Naive thymus-derived CD8-positive, alpha-beta T cell (primary cell): ENCODE data around the gene NT5C. TPM values are rescaled to one million over a fixed set of nuclear protein-coding genes. Genes with fewer than 3 reads are reported as not detected.
A peak's percentile ranks its signal among the peaks of the same experiment; 100 is the strongest.

Experiments
- ATAC-seq, 2 donors: fragments of 150-1000 bp; cut with Tn5 transposase in 1 of 2; sonication (Bioruptor Pico), chemical (Tn5 transposase) in 1 of 2; 1 replicate in 1 of 2; 2 replicates in 1 of 2; pipeline ENCODE4 v1.10.0; 2021; ENCODE audit warnings: mild to moderate bottlenecking in 2 of 2, moderate library complexity in 2 of 2
- POLR2A ChIA-PET: fragments of 350-600 bp; sonication (Branson Sonifier 250); formaldehyde crosslinking; loops from one replicate; lab custom pipeline; 2021; ENCODE audit warnings: antibody characterized with exemption; lab: Charles Lee
- DNase-seq, 10 donors: peaks; one replicate each; pipeline versions ENCODE4 v3.0.0 to v3.0.0-alpha.2; 2020 to 2022
- H3K27ac Mint-ChIP-seq, 10 donors: one replicate each; pipeline ENCODE4 v1.8.0; 2020 to 2022; ENCODE audit warnings: mild to moderate bottlenecking in 10 of 10, mixed read lengths in 10 of 10, moderate library complexity in 4 of 10, inconsistent platforms in 1 of 10
- H3K27me3 Mint-ChIP-seq, 5 donors: one replicate each; pipeline ENCODE4 v1.8.0; 2021 to 2022; ENCODE audit warnings: mixed read lengths in 5 of 5
- H3K36me3 Mint-ChIP-seq, 3 donors: one replicate each; pipeline ENCODE4 v1.8.0; 2020 to 2022; ENCODE audit warnings: mixed read lengths in 3 of 3, mild to moderate bottlenecking in 2 of 3, inconsistent platforms in 1 of 3
- H3K4me1 Mint-ChIP-seq, 4 donors: one replicate each; pipeline ENCODE4 v1.8.0; 2021 to 2022; ENCODE audit warnings: mixed read lengths in 4 of 4
- H3K4me3 Mint-ChIP-seq, 10 donors: one replicate each; pipeline ENCODE4 v1.8.0; 2020 to 2022; ENCODE audit warnings: mild to moderate bottlenecking in 10 of 10, mixed read lengths in 10 of 10, moderate library complexity in 6 of 10, inconsistent platforms in 1 of 10
- H3K9me3 Mint-ChIP-seq, 9 donors: one replicate each; pipeline ENCODE4 v1.8.0; 2020 to 2022; ENCODE audit warnings: mixed read lengths in 9 of 9, mild to moderate bottlenecking in 3 of 9, inconsistent platforms in 1 of 9, moderate library complexity in 1 of 9
- polyA plus RNA-seq, 3 donors: library from polyadenylated mRNA; unstranded; fragments of 300-500 nt; fragmentation: Illumina TruSeq; gene quantifications; one replicate each; pipeline ENCODE4 v1.2.3, GENCODE V29; 2021
- total RNA-seq, 8 experiments: library from RNA in 2 of 8; stranded (reverse) in 2 of 8; gene quantifications; one replicate each; pipeline ENCODE4 v1.2.3 and lab custom pipeline; 2021 to 2026

Gene NT5C
- total and polyA plus RNA-seq, 5 experiments from 2014 or later = 46.0 to 66.6 (median 52.8) TPM

- POLR2A ChIA-PET = interaction anchor here (0.5 to 5.8 kb wide), 25 partner anchors 10 to 671 kb away, joined by 3 to 49 read pairs (median 7); partner anchors contain the start of genes ATP5PD, GGA3, JPT1 and KCTD2
- Mint-ChIP-seq H3K9me3 (no peaks in the 10 kb centered on the region), H3K36me3 (peaks cover 0 to 13% (median 1%) of the 10 kb centered on the region in 3 donors), H3K4me3 (peak overlapping the region; percentile 84 to 96 (median 90)), H3K27me3 (no peaks in the 10 kb centered on the region), H3K4me1 (peaks cover 19 to 63% (median 40%) of the 10 kb centered on the region in 4 donors), H3K27ac (peak overlapping the region; percentile 89 to 98 (median 94))
- peak; percentile 68 to 72 for ATAC-seq
- peak; percentile 79 to 95 (median 90) for DNase-seq
Measured at GRCh38 chr17:75113798-75114551, 17.6 kb downstream of the NT5C start.

DNA sequence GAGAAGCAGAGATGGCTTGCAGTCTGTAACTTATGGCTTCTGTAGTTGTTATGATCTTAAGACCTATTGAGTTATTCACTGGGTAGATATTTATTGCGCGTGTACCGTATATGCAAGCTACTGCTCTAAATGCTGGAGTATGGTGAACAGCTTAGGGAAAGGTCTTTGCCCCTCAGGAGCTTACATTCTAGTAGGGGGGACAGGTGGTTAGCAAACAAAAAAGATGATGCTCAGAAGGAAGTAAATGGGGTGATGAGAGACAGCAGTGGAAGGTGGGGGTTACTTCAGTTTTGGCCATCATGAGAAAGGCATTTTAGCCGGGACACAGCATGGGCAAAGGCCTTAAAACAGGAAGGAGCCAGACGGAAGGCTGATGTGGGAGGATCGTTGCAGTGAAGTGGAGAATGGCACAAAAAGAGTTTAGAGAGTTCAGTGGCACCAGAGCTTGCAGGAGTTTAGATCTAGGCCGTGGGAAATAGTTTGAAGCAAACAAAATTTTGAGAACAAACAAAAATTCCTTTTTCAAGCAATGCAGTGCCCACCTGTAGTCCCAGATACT, 19.7 kb downstream of the NT5C start:
- no peak for ATAC-seq
- POLR2A ChIA-PET = interaction anchor here (0.6 to 5.8 kb wide), 7 partner anchors 11 to 140 kb away, joined by 3 to 49 read pairs (median 8); partner anchors contain the start of genes MRPL58 and NT5C

GRCh38 chr17:75110234-75110937, 21.2 kb downstream of the NT5C start:
- POLR2A ChIA-PET = interaction anchor here (0.6 to 3.5 kb wide), 19 partner anchors 18 to 295 kb away, joined by 3 to 26 read pairs (median 6); partner anchors contain the start of genes GRB2, MRPL58, NT5C and NUP85
- H3K4me1 Mint-ChIP-seq = peaks cover 20 to 45% (median 41%) of the 10 kb centered on the region in 4 donors
- peak overlapping the region; percentile 82 to 93 (median 88) for H3K4me3 Mint-ChIP-seq
- H3K36me3 Mint-ChIP-seq = peaks cover 0 to 8% (median 0%) of the 10 kb centered on the region in 3 donors
- DNase-seq (peak in 4 of 10 donors; percentile 5 to 31 (median 24)), ATAC-seq (no peak)
- no peaks in the 10 kb centered on the region for H3K9me3 Mint-ChIP-seq
- peak overlapping the region; percentile 55 to 96 (median 90) for H3K27ac Mint-ChIP-seq
- H3K27me3 Mint-ChIP-seq = no peaks in the 10 kb centered on the region

More for the DNA sequence above, 19.7 kb downstream of the NT5C start:
- no peaks in the 10 kb centered on the region for H3K27me3 Mint-ChIP-seq
- no peak for DNase-seq
- peak overlapping the region in 9 of 10 donors; percentile 61 to 87 (median 71) for H3K4me3 Mint-ChIP-seq
- peak overlapping the region; percentile 48 to 88 (median 78) for H3K27ac Mint-ChIP-seq
- H3K36me3 Mint-ChIP-seq = peaks cover 0 to 8% (median 0%) of the 10 kb centered on the region in 3 donors
- peaks cover 20 to 53% (median 44%) of the 10 kb centered on the region in 4 donors for H3K4me1 Mint-ChIP-seq
- no peaks in the 10 kb centered on the region for H3K9me3 Mint-ChIP-seq

- H3K4me1 Mint-ChIP-seq = peaks cover 20 to 38% (median 34%) of the 10 kb centered on the region in 4 donors
- H3K27me3 Mint-ChIP-seq = no peaks in the 10 kb centered on the region
- POLR2A ChIA-PET = interaction anchor here (0.6 to 3.5 kb wide), 18 partner anchors 12 to 296 kb away, joined by 3 to 26 read pairs (median 6); partner anchors contain the start of genes GRB2, MRPL58, NT5C and NUP85
- H3K9me3 Mint-ChIP-seq = no peaks in the 10 kb centered on the region
- peak within 1 kb of the TSS; percentile 82 to 93 (median 88) for H3K4me3 Mint-ChIP-seq
- DNase-seq (peak; percentile 79 to 93 (median 88)), ATAC-seq (peak; percentile 79 to 81)
- peaks cover 0 to 9% (median 0%) of the 10 kb centered on the region in 3 donors for H3K36me3 Mint-ChIP-seq
- peak within 1 kb of the TSS; percentile 55 to 96 (median 92) for H3K27ac Mint-ChIP-seq
Measured at GRCh38 chr17:75109407-75110233, 21.9 kb downstream of the NT5C start, which contains the start of gene ARMC7. ARMC7 (plus strand) TSS chr17:75109969; CDS start chr17:75110289, 320 bp downstream.

GRCh38 chr17:75109046-75109406, 22.5 kb downstream of the NT5C start:
- H3K36me3 Mint-ChIP-seq = peaks cover 0 to 9% (median 0%) of the 10 kb centered on the region in 3 donors
- POLR2A ChIA-PET = interaction anchor here (0.6 to 3.5 kb wide), 16 partner anchors 12 to 297 kb away, joined by 3 to 26 read pairs (median 6); partner anchors contain the start of genes GRB2, MRPL58, NT5C and NUP85
- no peaks in the 10 kb centered on the region for H3K27me3 Mint-ChIP-seq
- H3K27ac Mint-ChIP-seq = peak overlapping the region in 9 of 10 donors; percentile 17 to 93 (median 87)
- H3K9me3 Mint-ChIP-seq = no peaks in the 10 kb centered on the region
- peak; percentile 9 to 39 for ATAC-seq
- H3K4me3 Mint-ChIP-seq = peak overlapping the region; percentile 79 to 93 (median 87)
- peak in 4 of 10 donors; percentile 5 to 32 (median 30) for DNase-seq
- peaks cover 15 to 33% (median 29%) of the 10 kb centered on the region in 4 donors for H3K4me1 Mint-ChIP-seq

GRCh38 chr17:75108193-75108592, 23.3 kb downstream of the NT5C start:
- Mint-ChIP-seq H3K36me3 (peaks cover 0 to 8% (median 0%) of the 10 kb centered on the region in 3 donors), H3K27me3 (no peaks in the 10 kb centered on the region), H3K9me3 (no peaks in the 10 kb centered on the region), H3K27ac (peak overlapping the region in 5 of 10 donors; percentile 17 to 92 (median 71)), H3K4me3 (peak overlapping the region; percentile 60 to 93 (median 86)), H3K4me1 (peaks cover 11 to 27% (median 26%) of the 10 kb centered on the region in 4 donors)
- DNase-seq (no peak), ATAC-seq (no peak)
- POLR2A ChIA-PET = interaction anchor here (0.6 kb wide), 1 partner anchor 214 kb away, joined by 5 read pairs; no protein-coding TSS in a partner anchor

DNA sequence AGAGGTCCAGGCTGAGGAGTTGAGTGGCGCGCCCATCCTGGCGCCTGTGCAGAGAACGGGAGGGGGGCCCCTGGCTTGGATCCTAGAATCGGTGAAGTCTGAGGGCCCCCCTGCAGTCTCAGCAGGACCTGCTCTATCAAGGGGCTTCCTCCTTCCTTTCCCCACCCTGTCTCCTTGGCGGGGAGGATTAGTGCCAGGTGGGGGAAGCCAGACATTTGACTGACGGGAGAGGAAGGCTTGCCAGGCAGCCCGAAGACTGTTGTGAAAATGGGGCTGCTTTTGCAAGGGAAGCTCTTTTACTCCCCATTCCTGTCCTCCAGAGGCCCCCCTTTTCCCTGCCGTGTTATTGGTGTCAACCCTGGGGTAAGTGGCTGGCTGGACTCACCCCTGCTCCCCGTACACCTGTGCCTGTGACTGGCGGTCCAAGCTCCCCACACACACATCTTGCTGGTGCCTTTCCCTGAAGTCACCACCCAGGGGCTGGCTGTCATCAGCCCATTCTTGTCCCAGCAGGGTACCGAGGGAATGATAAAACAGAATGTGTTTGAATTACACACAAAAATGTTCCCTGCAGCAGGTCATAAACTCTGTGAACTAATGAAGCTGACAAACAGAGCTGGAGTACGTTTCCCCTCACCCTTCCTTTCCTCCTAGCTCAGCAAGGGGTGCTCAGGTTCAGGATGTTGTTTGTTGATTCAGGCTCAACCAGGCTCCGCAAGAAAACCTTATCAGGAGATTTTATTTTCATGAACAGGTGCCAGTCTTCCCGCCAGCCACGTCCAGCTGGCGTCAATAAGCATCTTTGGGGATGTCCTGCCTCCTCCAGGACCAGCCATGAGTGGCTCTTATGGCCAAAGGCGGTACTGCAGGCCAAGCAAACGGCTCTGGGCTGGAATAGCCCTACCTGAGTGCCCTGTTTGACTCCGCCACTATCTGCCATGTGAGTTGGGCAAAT, 26.1 kb downstream of the NT5C start:
- Mint-ChIP-seq H3K9me3 (no peaks in the 10 kb centered on the region), H3K27me3 (no peaks in the 10 kb centered on the region), H3K27ac (no peak overlapping the region), H3K36me3 (peaks cover 0 to 4% (median 0%) of the 10 kb centered on the region in 3 donors), H3K4me1 (peaks cover 2 to 17% (median 12%) of the 10 kb centered on the region in 4 donors), H3K4me3 (no peak overlapping the region)
- POLR2A ChIA-PET = interaction anchor here (0.9 to 1.9 kb wide), 4 partner anchors 17 to 71 kb away, joined by 3 to 6 read pairs (median 4); partner anchors contain the start of gene SLC16A5
- ATAC-seq (no peak), DNase-seq (no peak)

DNA sequence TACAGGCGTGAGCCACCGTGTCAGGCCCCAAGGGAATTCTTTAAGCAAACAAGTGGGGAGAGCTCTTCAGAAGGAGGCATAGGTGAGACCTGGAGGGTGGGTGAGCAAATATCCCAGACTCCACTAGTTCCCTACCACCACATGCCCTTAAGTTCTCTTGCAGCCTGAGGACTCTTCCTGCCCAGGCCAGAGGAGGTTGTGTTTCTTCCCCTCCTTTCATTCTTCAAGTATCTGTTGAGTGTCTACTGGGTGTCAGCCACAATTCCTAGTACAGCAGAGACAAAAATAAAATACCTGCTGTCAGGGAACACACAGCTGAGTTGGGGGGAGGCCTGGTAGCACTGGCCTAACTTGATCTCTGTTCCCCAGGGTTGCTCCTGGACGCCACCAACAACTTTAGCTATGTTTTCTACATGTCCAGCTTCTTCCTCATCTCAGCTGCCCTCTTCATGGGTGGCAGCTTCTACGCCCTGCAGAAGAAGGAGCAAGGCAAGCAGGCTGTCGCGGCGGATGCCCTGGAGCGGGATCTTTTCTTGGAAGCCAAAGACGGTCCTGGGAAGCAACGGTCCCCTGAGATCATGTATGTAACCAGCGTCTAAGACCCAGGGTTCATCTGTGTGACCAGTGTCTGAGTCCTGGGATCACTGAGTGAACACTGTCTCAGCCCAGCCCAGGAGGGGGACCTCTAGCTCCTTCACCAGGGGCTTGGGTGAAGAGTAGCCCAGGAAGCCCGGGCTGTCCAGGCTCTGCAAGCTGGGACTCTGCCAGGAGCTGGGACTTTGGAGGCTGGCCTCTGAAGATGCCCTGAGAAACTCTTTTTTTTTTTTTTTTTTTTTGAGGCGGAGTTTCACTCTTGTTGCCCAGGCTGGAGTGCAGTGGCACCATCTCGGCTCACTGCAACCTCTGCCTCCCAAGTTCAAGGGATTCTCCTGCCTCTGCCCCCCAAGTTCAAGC, 27.7 kb downstream of the NT5C start:
- POLR2A ChIA-PET = interaction anchor here (0.7 to 1.9 kb wide), 3 partner anchors 25 to 372 kb away, joined by 4 to 5 read pairs (median 4); no protein-coding TSS in a partner anchor
- no peaks in the 10 kb centered on the region for H3K9me3 Mint-ChIP-seq
- H3K4me3 Mint-ChIP-seq = no peak overlapping the region
- peaks cover 0 to 5% (median 0%) of the 10 kb centered on the region in 3 donors for H3K36me3 Mint-ChIP-seq
- H3K27ac Mint-ChIP-seq = no peak overlapping the region
- H3K4me1 Mint-ChIP-seq = peaks cover 2 to 12% (median 6%) of the 10 kb centered on the region in 4 donors
- no peaks in the 10 kb centered on the region for H3K27me3 Mint-ChIP-seq
- no peak for DNase-seq
- no peak for ATAC-seq

DNA sequence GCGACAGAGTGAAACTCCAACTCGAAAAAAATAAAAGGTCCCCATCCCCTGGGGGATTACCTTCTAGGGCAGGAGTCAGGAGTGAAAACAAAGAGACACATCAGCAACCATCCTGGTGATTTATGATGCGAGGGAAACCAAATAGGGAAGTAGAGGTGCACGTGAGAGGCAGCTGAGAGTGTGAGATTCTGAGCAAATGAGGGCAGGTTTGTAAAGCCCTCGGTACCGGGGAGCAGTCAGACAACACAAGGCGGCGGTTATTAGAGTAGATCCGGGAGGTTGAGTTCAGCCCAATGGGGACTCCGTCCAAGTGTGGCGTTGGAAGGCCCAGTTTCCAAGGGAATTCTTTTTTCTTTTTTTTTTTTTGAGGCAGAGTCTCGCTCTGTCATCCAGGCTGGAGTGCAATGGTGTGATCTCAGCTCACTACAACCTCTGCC, 29.1 kb downstream of the NT5C start:
- ATAC-seq (peak in 1 of 2 donors; percentile 11), DNase-seq (peak in 1 of 10 donors; percentile 29)
- Mint-ChIP-seq H3K4me3 (peak overlapping the region in 1 of 10 donors; percentile 20), H3K36me3 (peaks cover 0 to 12% (median 0%) of the 10 kb centered on the region in 3 donors), H3K27ac (peak overlapping the region in 1 of 10 donors; percentile 13), H3K9me3 (no peaks in the 10 kb centered on the region), H3K27me3 (no peaks in the 10 kb centered on the region), H3K4me1 (peaks cover 0 to 8% (median 1%) of the 10 kb centered on the region in 4 donors)
- POLR2A ChIA-PET = interaction anchor here (0.7 to 0.8 kb wide), 2 partner anchors 24 to 86 kb away, joined by 5 to 6 read pairs; no protein-coding TSS in a partner anchor
